ENCODE results near the gene GALNT9.
"Not testable (repeated sequence)": the region's sequence is repeated elsewhere in the genome, so short reads cannot be mapped to it uniquely, and the experiment has no call there.

Gene GALNT9

GRCh38 chr12:132278401-132279183 is 50.8 kb downstream of the GALNT9 start:
- no peak for DNase-seq

DNA sequence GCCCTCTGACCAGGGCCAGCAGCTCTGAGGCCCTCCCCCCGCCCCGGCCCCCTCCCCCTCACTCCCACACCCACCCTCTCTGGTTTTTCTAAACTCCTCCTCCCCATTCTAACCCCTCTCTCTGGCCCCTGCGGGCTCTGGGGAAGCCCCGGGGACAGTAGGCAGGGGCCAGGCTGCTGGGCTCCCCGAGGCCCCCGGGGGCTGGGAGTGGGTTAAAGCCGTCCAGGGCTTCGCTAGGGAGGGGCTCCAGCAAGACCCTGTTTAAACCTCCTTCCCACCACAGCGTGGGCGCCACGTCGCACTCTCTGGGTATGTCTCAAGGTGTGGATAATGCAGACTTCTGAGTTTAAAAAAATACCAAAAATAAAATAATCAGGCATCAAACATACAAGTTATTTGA is 51.4 kb downstream of the GALNT9 start:
- DNase-seq: no peak

- no peak for DNase-seq
Measured at GRCh38 chr12:132277374-132277941, 51.9 kb downstream of the GALNT9 start.

- DNase-seq: no peak
Measured at GRCh38 chr12:132276827-132277373, 52.5 kb downstream of the GALNT9 start.

GRCh38 chr12:132276066-132276826 is 53.1 kb downstream of the GALNT9 start:
- no peak for DNase-seq

GRCh38 chr12:132275631-132276030 is 53.8 kb downstream of the GALNT9 start:
- DNase-seq: no peak

DNA sequence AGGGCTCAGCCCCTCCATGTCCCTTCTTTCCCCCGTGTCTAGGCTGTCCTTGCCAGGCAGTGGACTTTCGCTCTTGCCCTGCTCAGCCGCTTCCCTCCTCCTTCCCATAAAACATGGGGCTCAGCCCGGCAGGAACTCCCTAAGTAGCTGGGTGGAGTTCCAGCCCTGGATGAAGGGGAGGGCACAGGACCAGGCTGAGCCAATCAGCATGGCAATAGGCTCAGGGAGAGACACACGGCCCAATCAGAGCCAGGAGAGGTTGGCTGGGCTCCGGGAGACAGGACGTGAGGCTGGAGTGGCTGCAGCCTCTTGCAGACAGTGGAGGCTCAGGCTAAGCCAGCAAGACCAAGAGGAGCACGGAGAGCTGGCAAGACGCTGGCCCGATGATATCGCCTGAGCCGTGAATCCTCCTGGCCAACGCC is 54.3 kb downstream of the GALNT9 start:
- peak; percentile 68 for DNase-seq

DNA sequence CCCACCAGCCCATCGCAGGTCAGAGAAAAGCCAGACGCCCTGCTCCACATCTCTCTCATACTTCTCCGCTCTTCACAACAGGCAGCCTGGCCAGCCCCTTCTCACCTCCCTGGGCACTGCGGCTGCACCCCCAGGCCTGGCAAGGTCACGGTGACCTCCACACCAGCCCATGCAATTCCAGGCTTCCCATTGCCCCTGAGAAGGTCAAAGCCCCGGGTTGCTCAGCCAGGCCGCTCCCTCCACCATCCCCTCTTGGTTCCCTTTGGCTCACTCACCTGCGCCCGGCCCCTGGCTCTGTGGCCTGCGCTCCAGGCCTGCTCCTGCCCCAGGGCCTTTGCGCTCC is 55.4 kb downstream of the GALNT9 start:
- DNase-seq: no peak

GRCh38 chr12:132272711-132273110 is 56.7 kb downstream of the GALNT9 start:
- DNase-seq: no peak

DNA sequence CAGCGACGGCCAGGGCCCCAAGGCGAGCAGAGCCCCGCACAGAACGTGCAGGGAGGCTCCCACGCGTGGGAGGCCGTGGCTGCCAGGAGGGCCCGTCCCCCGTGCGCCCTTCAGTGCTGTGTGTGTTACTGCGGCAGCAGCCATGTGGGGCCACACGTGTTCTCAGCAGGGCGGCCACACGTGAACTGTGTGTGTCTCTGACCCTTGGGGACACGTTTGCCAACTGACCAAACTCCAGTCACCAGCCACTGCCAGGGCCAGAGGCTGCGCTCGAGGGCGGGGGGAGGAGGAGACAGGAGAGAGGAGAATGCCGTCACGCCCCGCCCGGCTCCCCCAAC is 57.7 kb downstream of the GALNT9 start:
- DNase-seq: no peak

DNA sequence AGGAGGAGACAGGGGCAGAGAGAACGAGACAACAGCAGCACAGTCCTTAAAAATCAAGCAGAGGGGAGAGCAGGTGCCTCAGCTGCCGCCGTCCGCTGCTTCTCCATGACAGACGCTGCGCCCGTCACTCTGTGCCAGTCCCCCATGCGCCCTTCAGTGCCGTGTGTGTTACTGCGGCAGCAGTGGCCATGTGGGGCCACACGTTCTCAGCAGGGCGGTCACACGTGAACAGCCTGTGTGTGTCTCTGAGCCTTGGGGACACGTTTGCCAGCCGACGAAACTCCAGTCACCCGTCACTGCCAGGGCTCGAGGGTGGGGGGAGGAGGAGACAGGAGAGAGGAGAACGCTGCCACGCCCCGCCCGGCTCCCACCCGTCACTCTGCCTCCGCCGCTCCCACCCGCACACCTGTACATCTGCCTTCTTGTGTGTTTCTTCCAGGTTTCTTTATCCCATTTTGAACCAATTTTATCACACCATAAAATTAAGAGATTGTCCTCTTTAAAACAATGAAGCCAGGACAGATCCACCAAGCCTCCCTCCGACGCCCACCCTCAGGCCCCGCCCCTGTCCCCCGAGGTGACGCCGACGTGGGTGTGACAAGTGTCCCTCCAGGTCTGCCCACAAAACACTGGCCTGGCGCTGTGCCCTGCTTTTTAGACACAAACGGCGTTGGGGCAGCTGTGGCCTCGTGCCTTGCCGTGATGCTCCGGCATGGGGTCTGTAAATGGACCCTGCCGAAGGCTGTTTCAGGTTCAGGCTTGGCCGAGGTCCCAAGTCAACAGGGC is 58.2 kb downstream of the GALNT9 start:
- DNase-seq: no peak

- DNase-seq: no peak
Measured at GRCh38 chr12:132270516-132270915, 58.9 kb downstream of the GALNT9 start.

DNA sequence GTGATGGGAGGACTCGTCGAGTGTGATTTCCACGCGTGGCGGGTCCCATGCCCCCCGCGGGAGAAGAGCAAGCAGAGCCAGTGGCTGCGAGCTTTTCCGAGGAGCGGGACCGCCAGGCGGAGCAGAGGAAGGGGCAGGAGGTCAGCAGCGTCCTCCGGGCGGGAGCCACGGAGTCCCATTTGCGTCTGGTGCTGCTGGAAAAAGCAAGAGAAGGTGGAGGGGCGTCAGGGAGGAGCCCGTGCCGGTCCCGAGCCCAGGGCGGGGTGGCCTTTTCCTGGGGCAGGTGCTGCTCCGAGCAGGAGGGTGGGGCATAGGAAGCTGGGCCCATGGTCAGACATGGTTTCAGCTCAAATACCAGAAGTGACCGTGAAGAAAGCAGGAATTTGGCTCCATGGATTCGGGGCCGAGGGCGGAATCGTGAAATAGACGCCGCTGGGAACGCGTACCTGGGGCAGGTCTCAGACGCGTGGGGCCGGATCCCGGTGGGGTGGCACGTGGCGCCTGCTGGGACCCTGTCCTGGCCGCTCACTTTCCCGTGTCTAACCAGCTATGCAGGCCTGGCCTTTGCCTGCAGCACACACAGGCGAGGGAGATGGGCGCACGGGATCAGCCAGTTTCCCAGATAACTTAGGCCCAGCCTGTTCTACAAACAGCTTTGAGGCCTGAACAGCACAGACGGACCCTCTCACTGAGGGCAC is 60.0 kb downstream of the GALNT9 start:
- no peak for DNase-seq

DNA sequence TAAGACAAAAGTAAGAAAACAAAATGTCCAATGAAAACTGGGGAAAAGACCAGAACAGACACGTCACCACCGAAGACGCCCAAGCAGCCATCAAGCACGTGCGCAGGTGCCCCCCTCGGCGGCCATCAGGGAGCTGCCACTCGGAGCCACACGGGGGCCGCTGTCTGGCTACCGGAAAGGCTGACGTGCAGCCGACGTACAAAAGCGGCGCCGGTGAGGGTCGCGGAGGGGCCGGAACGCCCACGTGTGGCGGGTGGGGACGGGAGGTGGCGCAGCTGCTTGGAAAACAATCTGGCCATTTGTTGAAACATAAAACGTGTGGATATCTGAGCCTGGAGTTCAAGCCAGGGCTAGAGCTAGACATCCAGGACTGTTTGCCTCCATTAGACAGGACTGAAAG is 60.7 kb downstream of the GALNT9 start:
- no peak for DNase-seq

DNA sequence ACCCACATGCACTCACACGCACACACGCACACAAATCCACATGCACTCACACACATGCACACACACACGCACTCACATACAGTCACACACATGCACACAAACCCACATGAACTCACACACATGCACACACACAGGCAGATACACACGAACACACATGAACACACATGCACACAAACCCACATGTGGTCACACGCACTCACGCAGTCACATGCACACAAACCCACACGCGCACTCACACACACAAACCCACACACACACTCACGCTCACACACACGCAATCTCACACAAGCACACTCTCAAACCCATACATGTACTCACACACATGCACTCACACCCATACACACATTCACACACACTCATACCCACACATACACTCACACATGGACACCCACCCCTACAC is 61.5 kb downstream of the GALNT9 start:
- DNase-seq: no peak

- DNase-seq: no peak
Measured at GRCh38 chr12:132266802-132267201, 62.6 kb downstream of the GALNT9 start.

DNA sequence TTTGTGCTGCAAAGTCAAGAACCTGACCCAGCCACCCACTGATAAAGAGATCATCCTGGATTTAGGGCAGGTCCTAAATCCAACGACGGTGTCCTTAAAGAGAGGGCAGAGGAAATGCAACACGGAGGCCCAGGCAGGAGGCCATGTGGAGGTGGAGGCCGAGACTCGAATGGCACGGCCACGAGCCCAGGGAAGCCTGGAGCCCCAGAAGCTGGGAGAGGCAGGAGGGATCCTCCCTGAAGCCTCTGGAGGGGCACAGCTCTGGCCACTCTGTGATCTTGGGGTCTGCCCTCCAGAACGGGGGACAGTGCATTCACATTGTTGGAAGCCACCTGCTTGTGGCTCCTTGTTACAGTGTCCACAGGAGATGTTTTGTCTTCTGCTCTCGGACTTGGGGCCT is 63.0 kb downstream of the GALNT9 start:
- no peak for DNase-seq

DNA sequence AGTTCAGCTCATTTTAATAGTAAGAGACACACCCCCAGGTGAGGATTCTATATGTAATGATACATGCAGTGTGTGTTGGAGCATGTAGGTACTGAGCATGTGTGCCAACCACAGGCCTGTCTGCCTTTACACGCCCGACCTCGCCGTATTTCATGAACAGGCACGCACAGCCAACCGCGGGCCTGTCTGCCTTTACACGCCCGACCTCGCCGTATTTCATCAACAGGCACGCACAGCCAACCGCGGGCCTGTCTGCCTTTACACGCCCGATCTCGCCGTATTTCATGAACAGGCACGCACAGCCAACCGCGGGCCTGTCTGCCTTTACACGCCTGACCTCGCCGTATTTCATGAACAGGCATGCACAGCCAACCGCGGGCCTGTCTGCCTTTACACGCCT is 63.6 kb downstream of the GALNT9 start:
- DNase-seq: not testable (repeated sequence)

DNA sequence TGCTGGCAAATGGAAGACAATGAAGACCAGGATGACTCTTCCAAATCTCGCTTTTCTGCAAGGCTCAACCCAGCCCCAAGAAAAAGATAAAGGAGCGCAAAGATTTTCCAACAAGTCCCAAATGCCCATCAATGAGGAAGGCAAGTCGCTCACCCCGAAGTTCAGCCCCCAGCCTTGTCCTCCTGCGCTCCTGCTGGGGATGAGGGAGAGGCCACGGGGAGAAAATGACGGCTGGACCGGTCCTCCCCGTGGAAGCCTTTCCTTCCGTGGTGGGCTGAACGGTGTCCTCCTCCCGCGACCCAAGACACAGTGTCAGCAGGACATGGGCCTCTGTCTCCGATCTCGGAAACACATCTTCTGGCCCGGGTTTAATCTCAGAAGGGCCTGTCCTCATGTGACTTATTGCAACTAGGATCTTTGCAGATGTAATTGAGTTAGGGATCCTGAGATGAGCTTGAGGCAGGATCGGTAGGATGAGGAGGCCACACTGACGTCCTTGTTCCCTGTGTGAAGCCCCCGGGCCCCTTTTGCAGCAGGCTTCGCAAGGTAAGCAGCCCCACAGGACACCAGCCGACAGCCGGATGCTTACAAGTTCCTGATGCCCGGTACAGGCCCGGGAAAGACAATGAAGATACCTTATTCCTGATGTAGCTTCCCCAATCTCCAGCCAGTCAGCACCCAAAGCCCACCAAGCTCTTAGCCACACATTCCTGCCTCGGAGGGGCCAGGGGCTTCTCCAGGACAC is 64.2 kb downstream of the GALNT9 start:
- no peak for DNase-seq

GRCh38 chr12:132264086-132265010 is 65.0 kb downstream of the GALNT9 start:
- DNase-seq: no peak

Data from NCI-H226 (cell line).